ENCODE measurements around the gene LAMTOR4.
"Not testable (repeated sequence)": the region's sequence is repeated elsewhere in the genome, so short reads cannot be mapped to it uniquely, and the experiment has no call there.

- not testable (repeated sequence) for TF ChIP-seq POLR2A, CTCF (IDR thresholded peaks at IDR 0.05)
These were observed 18.5 kb upstream of the LAMTOR4 start for GRCh38 chr7:100130220-100130607.

All from adrenal gland (tissue), 5 donors.